GM19455 (cell line): Measurements from ENCODE around the gene SHC3.

Experiments used
- ATAC-seq: cut with Tn5 transposase; IDR thresholded peaks from one replicate; pipeline ENCODE4 v1.9.1; 2021; ENCODE audit not compliant: unreplicated experiment

The SHC3 gene

DNA sequence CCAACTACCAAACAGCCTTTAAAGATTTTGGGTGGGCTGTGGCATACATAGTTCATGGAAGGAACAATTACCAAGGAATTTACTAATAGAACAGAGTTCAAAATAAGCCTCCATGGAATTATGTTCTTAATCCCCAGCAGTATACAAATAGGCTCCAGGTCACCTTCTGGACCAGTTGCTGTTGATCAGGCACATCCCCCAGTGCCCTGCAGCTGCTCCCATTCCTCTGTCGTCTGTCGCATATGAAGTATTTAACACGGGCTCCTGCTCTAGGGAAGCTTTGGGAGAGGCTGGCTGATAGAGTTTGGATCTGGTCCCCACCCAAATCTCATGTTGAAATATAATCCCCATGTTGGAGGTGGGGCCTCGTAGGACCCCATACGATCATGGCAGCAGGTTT lies 17.8 kb downstream of the SHC3 start:
- no peak for ATAC-seq

DNA sequence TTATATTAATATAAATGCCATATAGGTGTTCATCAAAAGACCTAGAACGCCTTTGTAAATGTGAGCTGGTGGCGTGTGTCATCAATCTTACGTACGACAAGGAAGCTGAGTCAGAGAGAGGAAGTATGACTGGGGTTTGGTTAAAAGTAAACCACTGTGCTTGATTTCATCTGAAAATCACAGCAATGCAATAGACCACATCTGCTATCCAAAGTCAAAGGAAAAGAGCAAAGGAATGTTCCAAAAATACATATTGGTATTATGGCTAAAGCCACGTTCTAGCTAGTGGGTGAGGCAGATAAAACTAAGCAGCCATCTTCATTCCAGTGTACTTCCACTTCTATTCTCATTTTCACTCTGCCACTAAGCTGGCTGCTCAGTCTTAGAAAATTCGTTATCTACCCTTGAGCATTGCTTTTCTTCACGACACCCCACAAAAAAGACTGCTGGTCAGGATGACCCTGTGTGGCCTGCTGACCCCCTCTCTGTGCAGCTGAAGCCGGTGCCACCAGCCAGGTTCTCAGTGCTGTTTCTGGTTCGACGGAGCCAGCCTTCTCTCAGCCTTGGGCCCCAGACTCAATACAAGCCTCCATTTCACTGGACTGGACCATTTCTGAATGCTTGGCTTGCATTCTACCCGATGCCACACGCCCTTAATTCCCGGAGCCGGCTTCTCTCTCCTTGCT lies 23.8 kb downstream of the SHC3 start:
- no peak for ATAC-seq

DNA sequence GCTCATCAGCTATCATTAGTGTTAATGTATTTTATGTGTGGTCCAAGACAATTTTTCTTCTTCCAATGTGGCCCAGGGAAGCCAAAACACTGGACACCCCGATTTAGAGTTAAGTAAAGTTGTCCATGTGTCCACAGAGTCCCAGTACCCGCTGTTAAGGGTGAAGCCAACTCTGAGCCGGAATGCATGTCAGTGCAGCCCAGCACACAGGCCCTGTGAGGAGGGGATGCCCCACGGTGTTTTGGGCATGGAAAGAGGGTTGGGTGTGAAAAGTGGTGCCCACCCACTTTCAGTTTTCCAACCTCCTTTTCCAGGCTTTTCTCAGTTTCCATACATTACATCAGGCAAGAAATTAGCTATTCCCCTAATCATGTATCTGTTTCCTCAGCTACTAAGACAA lies 24.4 kb downstream of the SHC3 start:
- no peak for ATAC-seq

DNA sequence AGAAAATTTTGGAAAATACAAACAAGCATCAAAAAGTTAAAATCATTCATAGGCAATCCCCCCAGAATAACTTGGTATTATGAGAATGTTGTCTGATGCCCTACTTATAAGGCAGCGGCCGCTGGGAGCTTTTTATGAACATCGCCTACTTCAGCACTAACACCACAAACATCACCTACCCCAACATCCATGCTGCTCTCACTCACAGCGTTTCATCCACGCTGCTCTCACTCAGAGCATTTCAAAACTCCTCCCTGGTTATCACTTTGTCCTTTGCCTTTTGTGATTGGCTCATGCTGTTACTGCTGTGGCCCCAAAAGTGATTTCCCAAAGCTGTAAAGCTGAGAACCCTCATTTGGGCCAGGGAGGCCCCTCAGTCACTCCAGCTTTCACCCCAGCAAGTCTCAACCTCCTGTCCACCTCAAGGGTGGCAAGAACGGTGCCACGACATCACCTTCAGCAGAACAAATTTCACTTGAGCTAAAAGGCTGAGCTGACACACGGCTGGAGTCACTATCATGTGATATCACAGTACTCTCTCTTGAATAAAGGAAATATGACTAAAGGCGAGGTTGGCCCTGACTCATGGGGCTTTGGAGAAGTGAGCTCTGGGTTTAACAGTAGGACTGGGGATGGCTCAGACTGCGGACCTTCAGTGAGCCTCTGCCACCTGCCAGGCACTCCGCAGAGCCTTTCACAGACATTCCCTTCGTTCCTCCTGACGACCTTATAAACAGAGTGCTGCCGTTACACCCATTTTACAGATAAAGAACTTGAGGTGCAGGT lies 25.2 kb downstream of the SHC3 start:
- no peak for ATAC-seq

DNA sequence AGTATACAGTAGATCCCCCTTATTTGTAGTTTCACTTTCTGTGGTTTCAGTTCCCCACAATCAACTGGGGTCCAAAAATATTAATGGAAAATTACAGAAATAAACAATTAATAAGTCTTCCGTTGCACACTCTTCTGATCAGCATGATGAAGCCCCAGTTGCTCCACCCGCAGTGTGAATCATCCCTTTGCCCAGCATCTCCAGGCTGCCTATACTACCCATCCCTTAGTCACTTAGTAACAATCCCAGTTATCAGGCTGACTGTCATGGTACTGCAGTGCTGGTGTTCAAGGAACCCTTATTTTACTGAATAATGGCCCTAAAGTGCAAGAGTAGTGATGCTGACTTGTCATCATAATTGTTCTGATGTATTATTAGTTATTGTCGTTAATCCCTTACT lies 28.9 kb downstream of the SHC3 start:
- no peak for ATAC-seq

DNA sequence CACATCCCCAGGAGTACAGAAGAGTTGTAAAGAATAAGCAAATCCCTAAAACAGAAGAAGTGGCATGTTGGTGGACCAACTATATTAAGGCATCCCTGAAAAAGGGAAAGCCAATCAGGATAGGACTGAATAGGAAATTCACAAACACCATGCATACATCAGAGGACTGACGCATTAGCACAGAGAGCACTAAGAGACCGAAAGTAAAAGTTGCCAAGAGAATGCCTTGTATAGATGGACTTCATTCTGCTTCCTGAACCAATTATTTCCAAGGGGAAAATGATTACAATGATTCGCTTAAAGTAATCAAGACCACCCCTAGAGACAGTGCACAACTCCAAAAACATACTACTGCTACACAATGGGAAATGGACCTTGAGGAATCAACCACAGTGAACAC lies 33.5 kb downstream of the SHC3 start:
- ATAC-seq, result no peak

DNA sequence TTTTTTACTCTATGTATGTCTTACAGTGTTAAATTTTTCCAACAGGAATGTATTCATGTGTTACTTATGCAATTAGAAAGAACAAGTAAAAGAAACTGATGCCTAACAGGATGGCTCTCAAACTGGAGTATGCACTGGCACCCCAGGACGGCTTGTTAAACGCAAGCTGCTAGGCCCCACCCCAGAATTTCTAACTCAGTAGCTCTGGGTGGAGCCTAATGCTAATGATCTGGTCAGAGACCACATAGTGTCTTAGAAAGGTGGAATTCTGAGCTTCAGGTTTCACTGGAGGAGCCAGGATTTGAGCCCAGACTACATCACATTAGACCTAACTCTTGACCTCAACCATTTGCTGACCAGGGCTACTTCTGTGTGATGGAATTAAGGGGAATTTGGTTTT lies 34.4 kb downstream of the SHC3 start:
- no peak for ATAC-seq

DNA sequence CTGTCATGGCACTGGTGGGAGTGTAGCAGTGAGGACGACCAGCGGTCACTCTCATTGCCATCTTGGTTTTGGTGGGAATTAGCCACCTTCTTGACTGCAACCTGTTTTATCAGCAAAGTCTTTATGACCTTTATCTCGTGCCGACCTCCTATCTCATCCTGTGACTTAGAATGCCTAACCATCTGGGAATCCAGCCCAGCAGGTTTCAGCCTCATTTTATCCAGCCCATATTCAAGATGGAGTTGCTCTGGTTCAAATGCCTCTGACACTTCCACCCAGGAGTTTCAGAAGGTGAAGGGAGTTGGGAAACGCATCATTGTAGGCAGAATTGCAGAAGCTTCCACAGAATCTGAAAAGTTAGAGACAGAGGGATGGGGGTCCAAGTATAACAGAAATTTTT lies 35.4 kb downstream of the SHC3 start:
- ATAC-seq, result no peak

DNA sequence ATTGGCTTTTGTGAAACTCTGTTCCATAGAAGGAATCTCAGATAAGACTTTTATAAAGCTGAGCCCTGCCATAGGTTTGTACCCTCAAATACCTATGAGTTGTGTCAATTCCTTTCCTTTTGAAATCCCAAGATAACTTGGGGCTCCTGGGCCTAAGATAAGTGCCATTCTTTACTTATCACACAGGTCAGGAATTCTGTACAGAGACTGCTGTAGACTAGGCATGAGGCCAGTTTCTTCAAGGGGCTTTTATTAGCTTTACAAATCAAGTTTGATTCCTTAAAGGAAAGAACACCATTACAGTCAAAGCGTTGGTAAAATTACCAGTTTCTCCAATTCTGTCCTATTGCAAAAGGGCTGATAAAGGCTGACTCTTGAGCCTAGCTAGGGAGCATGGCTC lies 39.2 kb downstream of the SHC3 start:
- no peak for ATAC-seq

DNA sequence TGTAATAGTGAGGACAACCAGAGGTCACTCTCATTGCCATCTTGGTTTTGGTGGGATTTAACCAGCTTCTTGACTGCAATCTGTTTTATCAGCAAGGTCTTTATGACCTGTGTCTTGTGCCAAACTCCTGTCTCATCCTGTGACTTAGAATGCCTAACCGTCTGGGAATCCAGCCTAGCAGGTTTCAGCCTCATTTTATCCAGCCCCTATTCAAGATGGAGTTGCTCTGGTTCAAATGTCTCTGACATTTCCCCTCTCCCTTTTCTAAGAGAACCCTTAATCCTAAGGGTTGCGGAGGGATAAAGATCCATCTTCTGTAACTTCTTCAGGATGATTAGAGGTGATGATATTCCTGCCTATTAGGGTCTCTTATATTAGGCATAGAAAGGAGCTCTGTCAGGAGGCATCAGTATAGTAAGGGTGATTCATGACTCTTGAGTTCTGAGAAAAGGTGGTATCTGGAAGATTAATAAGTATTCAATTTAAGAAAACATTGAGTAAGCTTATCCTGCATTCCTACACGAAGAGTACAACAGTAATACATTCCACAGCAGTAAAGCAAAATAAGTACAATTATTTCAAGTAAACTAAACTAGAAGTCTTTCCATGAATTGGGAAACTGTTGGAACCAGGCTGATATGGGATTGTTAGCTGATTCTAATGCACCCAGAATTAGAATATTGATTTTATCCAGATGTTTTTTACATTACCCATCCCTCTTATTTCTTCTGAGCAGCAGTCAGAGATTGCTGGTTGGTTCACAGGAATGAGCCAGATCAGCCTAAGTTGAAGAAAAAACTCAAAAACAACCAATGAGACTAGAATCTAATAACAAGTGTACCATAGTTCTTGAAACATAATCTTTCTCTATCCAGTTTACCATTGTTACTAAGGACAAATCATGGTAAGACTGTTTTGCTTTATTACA lies 39.9 kb downstream of the SHC3 start:
- no peak for ATAC-seq

DNA sequence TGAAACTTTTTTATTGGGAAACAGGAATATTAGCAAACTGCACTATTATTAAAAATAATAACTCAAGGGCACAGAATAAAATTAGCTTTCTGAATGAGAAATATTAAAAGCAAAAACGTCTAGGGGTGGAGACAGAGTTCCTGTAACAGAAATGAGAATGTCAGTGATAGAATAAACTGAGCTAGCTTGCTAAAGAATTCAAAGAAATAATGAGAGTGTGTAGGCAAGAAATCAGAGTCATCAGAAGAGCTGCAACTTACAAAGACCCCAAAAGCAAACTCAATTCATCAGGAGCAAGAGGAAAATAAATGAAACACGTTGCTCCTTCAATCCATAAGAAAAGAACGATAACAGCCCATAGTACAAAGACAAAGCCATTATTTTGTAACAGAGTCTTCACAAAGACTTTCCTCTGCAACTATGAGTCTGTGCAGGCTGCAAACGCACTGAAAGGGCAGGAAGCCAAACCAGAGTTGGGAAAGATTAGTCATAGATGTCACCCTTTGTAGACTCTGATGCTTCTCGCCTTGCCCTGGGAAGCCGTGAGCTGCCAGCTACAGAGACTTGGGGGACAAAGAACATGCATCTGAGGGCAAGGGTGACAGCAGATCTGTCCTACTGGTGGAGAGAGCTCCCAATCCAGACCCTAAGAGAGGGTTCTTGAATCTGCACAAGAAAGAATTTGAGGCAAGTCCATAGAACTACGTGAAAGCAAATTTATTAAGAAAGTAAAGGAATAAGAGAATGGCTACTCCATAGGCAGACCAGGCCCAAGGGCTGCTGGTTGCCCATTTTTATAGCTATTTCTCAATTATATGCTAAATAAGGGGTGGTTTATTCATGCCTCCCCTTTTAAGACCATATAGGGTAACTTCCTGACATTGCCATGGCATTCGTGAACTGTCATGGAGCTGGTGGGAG lies 40.8 kb downstream of the SHC3 start:
- no peak for ATAC-seq

DNA sequence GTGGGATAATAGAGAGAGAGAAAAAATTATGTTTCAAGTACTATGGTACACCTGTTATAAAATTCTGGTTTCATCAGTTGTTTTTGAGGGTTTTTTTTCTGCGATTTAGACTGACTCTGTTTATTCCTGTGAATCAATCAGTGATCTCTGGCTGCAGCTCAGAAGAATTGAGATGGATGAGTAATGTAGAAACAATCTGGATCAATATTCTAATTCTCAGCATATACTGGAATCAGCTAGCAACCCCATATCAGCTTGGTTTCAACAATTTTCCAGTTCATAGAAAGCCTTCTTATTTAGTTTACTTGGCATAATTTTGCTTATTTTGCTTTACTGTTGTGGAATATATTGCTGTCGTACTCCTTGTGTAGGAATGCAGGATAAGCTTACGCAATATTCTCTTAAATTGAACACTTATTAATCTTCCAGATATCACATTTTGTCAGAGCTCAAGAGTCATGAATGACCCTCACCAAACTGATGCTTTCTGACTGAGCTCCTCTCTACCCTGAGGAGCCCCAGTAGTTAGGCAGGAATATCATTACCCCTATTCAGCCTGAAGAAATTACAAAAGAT lies 42.9 kb downstream of the SHC3 start:
- no peak for ATAC-seq

DNA sequence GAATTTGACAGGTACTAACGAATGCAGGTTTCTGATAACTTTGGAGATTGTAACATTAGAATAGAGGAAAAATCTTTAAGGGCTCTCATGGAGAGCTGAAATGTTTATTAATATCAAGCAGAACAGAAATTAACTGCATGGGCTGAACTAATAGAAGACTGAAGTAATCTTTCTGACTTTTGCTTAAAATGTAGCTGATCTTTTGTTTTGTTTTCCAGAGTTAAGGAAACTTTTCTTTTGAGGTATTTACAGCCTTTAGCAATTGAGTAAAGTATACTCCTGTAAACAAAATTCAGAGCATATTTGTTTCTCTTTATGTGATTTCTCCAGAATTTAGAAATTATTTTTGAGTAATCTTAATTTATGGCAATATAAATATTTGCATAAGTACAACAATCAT lies 43.9 kb downstream of the SHC3 start:
- no peak for ATAC-seq

DNA sequence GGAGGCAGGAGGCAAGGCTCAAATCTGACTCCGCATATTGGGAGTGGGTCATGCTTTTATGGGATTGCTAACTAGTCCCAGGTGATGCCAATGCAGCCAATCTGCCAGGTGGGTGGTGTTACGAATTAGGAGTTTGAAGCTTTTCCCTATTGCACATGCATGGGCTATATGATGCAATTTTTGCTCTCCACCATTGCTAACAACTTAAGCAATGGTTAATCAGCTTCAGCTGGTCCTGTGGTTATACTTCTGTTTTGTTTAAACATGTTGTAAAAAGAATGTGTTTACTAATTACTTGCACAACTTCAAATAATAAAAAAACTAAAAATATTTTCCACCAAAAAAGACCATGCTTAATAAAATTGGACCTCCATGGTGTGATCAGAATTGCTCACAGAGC lies 55.7 kb downstream of the SHC3 start:
- no peak for ATAC-seq

DNA sequence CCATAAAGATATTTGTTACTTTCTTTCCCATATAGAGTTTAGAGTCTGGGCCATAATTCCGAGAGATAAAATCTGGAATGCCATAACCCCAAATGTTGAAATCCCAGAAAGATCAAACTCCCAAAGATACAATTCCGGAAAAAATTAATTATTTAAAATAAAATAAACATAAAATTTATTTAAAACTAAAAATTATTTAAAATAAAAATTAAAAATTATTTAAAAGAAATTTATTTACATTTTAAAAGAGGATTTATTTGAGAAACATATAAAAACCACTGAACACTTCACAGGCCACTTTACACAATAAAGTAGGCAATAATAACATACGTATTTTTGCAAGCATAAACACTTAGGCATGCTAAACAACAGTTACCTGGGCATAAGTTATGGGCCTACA lies 57.9 kb downstream of the SHC3 start:
- no peak for ATAC-seq

DNA sequence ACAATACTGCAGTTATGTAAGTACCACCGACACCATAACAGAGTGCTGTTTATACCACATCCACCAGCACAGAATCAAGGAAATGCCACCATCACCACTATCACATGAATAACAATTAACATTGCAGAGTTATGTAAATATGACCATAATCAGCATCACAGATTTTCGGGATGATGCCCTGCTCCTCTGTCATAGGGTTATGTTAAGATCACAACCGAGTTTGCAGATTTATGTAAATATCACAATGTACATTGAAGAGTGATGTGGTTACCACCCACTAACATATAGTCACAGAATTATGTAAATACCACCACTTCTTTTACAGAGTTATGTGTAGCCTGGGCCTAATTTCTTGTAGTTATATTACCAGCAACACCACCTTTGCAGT lies 61.8 kb downstream of the SHC3 start:
- ATAC-seq, result no peak

DNA sequence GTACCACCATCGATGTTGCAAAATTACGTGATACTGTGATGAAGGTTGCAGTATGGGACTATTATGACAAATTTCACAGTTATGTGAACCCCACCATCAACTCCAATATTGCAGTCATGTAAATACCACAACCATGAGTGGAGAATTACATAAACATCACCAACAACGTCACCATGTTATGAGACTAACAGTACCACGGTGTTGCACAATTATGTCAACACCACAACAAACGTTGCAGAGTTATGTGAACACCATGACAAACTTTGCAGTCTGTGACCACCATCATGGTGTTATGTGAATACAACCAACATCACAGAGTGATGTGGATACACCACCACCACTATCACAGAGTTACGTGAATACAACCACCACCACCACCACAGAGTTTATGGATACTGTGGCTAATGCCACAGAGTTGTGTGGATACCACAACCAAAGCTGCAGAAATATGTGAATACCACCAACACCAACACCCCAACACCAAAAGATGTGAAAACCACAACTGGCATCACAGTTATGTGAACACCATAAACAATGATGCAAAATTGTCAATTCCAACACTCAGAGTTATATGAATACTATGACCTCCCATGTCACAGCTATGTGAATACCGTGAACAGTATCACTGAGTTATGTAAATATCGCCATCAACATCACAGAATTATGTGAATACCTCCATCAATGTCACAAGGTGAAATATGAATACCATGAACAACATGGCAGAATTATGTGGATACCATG lies 62.4 kb downstream of the SHC3 start:
- no peak for ATAC-seq

DNA sequence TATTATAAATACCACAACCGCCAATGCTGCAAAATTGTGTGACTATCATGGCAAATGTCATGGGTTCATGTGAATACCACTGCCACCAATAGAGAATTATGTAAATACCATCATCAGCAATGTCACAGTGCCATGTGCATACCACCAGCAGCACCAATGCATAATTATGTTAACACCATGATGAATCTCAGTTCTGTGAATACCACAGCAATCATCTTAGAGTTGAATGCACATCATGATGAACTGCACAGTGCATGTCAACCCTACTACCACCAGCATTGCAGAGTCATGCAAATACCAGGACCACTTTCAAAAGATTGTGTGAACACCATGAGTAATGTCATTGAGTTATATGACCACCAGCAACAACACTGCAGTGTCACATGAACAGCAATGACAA lies 63.2 kb downstream of the SHC3 start:
- ATAC-seq, result no peak

DNA sequence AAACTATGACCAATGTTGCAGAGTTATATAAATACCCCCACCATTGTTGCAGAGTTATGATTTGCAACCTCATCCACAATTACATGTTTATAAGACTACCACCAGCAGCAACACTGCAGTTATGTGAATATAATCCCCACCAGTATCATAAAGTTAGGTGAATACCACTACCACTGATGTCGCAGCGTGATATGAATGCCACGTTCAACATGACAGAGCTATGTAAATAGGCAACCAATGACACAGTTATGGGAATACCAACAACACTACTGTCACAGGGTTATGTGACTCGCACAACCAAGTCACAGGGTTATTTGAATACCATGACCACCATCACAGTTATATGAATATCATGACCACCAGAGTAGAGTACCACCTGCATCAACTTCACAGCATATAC lies 63.9 kb downstream of the SHC3 start:
- ATAC-seq, result no peak

DNA sequence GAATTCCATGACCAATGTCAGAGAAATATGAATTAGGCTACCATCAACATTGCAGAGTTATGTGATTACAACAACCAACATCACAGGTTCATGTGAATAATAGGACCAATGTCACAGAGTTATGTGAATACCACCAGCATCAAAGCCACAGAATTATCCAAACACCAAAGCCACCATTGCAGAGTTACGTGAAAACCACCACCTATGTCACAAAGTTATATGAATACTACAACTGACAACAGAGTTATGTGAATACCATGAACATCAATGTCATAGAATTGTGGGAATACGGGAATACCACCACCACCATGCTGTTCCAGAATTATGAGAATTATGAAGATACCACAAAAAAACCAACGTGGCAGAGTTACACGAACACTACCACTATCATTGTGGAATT lies 64.8 kb downstream of the SHC3 start:
- ATAC-seq, result no peak
